DMS153 treated with DMSO at 0.1 percent for 48 hours (cell line): ENCODE measurements around the gene CUX1.

ENCODE experiments used
- DNase-seq: peaks from one replicate; lab custom pipeline; 2025; ENCODE audit not compliant: unreplicated experiment; lab: John Stamatoyannopoulos, UW

Gene CUX1

DNA sequence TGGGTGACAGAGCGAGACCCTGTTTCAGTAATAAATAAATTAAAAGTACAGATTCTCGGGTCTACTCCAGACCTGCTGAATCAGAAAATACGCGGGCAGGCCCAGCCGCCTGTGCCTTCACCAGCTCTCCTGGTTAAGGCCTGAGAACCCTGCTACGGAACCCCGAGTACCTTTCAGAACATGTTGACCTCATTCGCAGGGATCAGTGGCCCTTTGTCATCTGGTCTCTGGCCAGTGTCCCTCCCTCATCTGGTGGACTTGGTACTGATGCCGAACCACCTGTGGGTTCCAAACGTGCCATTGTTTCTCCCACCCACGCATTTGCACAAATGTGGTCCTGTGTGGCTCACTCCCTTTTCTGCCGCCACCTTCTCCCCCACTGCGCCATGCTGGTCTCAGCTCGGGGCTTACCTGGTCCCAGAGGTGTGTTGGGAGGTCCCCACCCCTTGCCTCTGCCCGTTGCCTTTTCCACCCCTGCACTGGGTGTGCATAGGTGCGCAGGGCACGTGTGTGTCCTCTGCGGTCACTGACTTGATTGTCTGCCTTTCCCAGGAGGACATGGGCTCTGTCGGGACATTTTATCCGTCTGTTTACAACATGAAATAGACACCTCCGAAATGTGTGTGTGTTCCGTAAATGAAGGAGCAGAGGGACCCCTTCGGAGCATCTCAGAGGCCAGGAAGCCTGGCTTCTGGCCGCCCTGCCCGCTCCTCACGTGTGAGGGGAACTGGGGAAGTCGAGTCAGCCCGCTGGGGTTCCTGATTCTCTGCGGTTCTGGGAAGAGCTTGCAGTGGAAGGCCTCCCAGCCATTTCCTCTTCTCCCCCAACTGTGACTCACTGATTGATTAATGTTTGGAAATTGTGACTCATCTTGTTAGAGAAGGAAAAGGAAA lies 135.2 kb downstream of the CUX1 start:
- DNase-seq = no peak

DNA sequence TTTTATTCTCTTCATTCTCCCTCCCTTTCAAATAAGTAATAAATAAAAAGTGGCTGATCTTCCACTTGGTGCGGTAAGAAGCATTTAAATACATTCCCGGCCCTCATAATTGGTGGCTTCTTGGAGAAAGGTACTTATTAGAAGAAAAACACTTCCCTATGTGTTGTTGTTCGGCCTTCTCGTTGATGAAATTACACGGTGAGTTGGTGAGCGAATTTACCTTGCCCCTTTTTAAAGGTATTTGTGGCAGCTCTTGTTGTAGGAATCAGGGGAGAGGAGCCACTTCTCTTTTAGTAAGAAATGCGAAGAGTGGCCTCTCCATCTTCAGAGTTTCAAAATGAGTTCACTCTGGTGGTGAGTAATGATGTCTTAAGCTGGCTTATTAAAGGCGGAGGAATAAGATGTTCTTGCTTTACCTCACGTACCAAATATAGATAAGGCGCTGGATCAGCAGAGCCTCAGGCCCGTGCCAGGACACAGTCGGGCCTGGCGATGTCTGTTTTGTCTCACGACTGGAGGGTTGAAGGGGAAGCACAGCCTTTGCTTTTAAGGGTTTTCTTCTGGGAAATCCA lies 135.9 kb downstream of the CUX1 start:
- no peak for DNase-seq

DNA sequence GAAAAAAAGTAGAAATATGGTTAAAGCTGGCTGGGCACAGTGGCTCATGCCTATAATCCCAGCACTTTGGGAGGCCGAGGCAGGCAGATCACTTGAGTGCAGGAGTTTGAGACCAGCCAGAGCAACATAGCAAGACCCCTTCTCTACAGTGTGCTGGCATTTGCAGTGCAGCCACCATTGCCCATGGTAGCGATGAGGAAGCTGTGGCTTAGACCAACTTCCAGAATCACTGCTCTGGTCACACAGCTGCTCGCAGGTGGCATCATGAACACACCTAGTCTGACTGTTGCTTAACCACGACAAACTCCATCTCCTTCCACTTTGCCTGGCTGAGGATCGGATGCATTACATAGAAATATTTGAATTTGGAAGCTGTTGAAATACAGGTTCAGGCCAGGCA lies 137.1 kb downstream of the CUX1 start:
- no peak for DNase-seq

DNA sequence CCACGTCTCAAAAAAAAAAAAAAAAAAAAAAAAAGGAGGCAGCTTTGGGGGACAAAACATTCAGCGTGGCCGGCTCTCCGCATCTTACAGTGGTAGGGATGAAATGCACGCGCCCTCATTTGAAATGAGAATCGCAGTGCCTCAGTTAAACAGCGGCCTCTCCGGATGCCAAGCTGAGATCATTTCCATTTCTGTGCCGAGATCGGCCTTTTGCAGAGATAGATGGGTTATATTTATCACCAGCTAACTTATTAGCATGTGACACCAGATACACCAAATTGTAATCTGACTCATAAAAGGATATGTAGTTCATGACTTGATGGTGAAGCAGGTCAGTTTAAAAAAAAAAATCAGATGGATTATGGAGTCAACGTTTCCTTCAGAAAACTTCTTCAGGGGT lies 138.7 kb downstream of the CUX1 start:
- DNase-seq = no peak

DNA sequence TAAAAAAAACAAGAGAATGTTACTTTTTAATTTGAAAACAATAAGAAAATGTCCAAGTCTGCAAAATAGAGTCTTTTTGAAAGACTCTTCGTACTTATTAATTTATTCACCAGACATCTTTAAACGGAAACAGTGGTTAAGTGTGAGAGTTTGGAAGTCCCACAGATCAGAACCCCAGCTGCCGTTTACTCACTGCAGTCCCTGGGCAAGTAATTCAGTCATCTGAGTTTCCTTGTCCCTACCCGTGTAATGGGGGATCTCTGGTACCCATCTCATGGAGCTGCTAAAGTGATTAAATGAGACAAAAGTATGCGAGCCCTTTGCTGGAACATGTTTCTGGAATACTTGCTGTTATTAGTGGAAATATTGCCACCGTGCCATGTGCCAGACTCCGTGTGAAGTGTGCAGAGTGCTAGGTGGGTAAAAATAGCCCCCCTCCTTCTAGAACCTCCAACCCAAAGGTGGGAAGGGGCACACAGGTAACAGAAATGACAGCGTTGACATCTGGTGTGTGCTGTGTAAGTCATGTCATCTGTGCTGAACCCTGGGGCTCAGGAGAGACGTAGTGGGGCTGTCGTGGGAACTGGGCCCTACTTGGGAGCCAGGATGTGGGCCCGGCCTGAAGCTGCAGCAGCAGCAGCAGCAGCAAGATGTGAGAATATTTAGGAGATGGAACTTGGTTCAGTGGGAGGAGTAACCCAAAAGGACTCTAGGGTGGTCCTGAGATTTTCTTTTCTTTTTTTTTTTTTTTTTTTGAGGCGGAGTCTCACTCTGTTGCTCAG lies 140.5 kb downstream of the CUX1 start:
- DNase-seq = no peak

DNA sequence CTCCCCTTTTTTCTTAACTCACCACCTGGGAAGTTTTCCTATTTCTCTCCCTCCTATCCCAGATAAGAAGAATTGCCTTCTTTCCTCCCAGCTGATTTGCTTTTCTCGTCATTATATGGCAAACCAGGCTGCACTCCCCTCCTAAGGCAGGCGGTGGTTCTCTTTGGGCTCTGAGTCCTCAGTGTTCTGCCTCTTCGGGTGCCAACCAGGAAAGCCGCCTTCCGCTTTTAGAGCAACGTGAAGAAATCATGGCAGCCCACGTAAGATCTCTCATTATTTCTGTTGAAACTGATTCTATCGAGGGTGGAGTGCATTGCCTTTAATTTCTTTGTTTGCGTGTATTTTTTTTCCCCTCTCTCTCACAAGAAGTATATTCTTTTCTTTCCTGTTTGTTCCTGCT lies 141.9 kb downstream of the CUX1 start:
- no peak for DNase-seq

DNA sequence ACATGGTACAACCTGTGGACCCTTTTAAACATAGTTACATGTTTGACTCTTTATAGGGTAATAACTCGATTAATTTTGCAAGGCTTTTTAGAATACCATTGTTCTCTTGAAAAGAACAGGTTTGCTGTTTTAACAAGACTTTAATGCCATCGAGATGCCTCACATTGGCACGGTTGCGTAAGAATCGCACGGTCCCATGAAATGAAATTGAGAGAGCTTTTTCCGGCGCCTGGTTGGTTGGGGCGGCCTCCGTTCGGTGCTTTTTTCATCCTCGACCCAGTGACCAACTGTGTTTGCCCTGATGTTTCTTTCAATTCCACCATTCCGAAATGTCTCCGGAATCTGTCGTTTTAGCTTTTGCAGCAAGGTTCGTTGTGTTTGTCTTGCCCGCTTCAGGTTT lies 142.4 kb downstream of the CUX1 start:
- no peak for DNase-seq

DNA sequence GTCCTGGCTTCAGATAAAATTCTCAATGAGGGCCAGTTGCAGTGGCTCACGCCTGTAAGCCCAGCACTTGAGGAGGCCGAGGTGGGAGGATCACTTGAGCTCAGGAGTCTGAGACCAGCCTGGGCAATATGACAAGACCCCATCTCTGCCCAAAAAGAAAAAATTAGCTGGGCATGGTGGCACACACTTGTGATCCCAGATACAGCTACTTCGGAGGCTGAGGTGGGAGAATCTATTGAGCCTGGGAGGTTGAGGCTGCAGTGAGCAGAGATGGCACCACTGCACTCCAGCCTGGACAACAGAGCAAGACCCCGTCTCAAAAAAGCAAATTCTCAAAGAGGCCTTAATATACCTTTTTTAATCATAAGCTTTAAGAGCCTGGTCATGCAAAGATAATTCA lies 142.9 kb downstream of the CUX1 start:
- no peak for DNase-seq

DNA sequence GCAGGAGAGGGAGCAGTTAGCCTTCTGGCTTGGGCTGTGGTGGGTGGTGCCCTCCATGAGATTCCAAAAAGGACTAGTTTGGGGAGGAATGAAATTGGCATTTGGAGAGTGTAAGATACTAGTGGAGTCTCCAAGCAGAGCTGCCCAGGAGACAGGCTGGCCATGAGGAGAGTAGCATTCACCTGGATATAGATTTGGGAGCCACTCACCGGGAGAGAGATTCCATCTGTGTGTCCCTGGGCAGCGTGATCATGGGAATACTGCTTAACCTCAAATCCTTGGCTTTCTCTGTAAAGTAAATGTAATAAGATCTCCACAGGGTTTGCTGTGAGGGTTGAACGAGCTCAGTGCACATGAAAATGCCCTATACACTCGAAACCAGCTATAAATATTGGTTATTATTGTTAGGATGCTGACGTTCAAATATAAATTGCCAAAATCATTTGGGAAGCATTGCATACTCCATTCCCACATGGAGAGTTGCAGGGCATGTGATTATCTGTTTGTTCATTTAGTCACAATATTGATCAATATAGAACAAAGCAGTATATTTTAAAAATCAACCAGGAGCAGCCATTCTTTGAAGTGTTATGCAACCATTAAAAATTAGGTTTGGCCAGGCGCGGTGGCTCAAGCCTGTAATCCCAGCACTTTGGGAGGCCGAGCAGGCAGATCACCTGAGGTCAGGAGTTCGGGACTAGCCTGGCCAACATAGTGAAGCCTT lies 143.7 kb downstream of the CUX1 start:
- DNase-seq = no peak

DNA sequence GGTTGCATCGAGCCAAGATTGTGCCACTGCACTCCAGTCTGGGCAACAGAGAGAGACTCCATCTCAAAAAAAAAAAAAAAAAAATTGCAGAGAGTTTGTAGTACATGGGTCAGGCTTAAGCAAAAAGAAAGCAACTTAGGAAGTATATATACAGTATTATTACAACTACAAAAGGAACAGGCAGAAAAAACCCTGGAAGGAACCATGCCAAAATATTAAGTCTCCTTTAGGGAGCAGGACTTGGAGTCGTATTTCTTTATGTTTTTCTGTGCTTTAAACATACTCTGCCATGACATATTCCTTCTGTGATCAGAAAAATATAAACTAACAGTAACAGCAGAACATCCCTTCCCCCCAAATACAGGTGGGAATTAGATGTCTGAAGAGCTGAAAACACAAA lies 144.4 kb downstream of the CUX1 start:
- DNase-seq = no peak

DNA sequence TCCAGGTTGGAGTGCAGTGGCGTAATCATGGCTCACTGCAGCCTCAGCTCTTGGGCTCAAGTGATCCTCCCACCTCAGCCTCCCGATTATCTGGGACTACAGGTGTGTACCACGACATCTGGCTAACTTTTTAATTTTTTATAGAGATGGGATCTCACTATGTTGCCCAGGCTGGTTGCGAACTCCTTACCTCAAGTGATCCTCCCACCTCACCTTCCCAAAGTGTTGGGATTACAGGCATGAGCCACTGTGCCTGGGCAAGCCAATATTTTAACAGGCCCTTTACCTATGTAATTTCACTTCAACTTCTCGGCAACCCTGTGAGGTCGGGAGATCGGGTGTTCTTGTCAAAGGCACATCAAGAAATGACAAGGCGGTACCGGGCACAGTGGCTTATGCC lies 146.3 kb downstream of the CUX1 start:
- no peak for DNase-seq

DNA sequence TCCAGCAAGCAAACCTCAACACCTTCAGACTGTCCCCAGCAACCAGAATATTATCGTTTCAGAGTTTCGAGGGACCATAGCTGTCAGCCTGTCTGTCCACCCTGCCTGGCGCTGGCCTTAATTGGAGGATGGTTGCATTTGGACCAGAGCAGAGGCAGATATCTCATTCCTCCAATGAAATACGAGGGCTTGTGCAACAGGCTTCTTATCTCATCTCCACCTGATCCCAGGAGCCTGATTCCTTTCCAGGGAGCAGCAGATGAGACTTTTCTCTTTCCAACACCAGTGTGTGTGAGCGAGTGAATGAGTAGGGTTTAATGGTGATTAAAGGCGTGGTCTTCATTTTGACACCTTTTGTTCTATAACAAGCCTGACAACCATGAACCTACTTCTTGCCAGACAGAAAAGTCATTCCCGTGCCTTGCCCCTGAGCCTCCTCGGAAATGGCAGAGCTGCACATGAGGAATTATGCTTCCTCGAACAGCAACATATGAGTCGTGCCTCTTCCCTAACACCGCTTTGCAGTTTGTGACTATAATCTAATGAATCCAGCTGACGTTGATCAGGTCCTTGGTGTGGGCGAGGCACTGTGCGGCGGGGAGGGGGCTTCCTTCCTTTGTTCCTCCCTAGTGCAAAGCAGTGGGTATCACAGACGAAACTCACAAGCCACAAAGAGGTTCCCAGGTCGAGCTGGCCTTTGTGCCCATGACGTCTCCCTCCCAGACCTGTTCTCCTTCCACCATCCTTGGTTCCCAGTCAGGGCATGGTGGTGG lies 147.4 kb downstream of the CUX1 start:
- DNase-seq = no peak

DNA sequence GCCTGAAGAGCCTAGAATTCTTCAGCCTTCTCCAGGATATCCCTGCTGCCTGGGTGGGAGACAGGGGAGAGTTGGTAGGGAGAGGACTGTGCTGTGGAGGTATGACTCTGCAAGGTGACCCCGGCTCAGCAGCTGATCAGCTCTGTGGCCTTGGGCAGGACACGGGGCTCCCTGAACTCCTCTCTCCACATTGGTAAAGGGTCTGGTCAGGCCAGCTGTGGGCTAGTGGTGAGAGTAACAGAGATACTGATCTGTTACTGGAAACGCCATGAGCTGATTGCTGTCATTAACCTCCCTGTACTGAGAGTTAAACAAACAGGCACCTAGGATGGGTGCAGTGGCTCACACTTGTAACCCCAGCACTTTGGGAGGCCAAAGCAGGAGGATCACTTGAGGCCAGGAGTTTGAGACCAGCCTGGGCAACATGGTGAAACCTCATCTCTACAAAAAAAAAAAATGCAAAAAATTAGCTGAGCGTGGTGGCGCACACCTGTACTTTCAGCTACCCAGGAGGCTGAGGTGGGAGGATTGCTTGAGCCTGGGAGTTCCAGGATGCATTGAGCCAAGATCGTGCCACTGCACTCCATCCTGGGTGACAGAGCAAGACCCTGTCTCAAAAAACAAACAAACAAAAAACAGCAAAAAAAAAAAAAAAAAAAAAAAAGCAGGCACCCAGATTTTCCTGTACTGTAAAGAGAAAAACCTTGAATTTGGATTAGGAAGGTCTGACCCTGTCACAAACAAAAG lies 151.5 kb downstream of the CUX1 start:
- no peak for DNase-seq

DNA sequence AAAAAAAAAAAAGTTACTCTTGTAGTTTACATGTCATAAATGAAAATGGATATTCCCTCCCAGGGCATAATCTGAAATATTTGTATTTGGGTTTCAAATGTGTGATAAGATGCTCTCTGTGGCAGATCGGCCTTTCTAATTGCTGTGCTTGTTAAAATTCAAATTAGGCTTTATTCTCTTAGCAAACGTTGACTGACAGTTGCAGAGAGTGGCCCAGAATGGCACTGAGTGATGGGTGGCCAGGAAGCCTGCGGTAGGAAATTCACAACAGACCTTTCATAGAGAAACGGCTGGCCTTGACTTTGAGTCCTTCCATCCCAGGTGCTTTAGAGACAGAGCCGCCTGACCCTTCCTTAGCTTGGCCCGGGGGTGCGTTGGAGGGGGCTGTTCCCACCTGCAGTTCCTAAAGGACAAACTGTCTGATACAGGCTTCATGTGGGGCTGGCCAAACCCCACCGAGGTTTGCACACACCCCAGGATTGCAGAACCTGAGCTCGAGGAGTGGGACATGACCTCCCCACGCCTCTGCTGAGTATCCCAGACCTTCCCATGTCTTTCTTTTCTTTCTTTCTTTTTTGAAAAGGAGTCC lies 152.7 kb downstream of the CUX1 start:
- no peak for DNase-seq

DNA sequence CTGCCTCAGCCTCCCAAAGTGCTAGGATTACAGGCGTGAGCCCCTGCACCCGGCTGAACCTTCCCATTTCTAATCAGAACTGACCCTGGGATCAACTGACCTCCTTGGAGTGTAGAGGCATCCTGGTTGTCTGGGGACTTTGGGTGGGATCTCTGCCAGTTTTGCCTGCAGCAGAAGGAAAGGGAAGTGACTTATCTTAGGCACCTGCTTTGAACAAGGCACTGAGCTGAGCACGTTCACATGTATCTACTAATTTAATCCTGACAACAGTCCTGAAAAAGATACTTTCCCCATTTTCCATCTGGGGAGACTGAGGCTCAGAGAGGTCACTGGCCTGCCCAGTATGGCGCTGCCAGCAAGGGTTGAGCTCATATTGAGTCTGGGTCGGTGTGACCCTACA lies 153.4 kb downstream of the CUX1 start:
- DNase-seq = no peak

DNA sequence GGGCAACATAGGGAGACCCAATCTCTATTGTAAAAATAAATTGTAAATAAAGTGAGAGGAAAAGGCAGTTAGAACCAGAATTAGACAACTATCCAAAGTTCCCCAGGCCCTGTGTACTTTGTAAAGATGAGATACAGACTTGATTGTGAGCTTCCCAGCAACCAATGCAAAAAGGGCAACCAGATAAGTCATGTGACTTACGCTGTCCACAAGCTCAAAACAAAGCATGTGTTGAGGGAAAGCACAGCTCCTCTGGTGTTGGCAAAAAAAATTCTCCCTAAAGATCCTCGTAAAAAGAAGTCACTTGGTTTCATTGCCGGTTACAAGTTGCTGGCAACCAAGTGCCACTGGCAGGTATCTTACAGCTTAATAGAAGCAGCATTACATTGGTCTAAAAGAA lies 154.0 kb downstream of the CUX1 start:
- no peak for DNase-seq

DNA sequence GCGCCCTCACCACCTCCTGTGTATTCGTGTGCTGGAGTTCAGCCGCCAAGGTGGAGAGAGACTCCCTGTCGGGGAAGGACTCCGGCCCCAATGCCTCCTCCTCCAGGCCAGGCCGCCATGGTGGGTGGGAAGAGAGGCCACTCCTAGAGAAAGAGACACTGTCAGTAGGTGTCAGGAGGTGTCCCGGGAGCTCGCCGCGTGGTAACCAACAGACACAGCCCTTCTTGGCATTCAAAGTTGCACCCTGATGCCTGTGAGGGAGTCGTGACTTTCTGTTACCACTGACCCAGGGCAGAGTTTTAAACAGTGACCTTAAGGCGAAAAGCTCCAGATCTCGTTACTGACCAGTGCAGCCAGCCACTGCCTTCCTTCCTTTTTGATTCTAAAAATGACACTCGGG lies 155.2 kb downstream of the CUX1 start:
- DNase-seq = no peak

DNA sequence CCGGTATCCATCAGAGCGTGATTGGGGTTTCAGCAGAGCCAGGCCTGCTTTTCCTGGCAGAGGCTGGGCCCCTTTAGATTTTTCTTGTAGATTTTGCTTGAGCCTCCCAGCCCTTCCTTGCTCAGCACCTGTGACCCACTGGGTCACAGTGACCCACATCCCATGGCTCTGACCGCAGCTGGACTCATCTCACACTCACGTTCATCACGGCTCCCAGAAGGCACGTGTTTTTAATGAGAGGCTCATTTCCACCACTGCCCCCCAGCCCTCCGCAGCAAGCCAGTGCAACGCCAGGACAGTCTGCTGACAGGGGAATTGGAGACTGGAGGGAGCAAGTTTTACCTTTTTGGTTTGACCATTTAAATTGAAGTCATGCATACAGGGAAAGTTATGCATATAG lies 155.7 kb downstream of the CUX1 start:
- no peak for DNase-seq

DNA sequence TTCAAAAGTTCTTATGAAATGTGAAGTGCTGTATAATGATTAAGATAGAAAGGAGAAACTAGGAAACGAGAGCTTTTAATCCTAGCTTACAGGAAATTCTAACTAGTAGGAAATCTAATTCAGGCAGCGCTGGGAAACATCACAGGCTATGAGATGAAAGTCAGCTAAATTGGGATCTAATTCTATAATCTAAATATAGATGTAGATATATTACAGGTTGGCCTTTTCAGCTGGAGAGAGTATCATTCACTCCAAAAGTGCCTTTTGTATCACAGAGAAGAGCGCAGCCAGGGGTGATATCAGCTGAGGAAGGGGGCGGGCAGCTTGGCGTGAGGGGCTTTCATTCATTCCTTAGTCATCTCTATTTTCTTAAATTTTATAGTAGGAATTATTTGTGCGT lies 157.0 kb downstream of the CUX1 start:
- no peak for DNase-seq

DNA sequence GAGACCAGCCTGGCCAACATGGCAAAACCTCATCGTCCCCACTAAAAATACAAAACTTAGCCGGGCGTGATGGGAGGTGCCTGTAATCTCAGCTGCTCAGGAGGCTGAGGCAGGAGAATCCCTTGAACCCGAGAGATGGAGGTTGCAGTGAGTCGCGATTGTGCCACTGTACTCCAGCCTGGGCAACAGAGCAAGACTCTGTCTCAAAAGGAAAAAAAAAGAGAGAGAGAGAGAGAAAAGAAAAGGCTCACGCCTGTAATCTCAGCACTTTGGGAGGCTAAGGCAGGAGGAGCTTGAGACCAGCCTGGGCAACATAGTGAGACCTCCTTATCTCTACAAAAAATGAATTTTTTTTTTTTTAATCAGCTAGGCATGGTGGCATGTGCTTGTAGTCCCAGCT lies 157.6 kb downstream of the CUX1 start:
- no peak for DNase-seq
